CD8-positive, alpha-beta memory T cell (primary cell): ENCODE data around the gene HOXB3. TPM values are rescaled to one million over a fixed set of nuclear protein-coding genes. Genes with fewer than 3 reads are reported as not detected.

Experiments
- CTCF ChIA-PET: fragments of 350-600 bp; sonication (Branson Sonifier 250); formaldehyde crosslinking; loops from one replicate; lab custom pipeline; 2021; ENCODE audit warnings: antibody characterized with exemption; lab: Charles Lee
- POLR2A ChIA-PET: fragments of 350-600 bp; sonication (Branson Sonifier 250); formaldehyde crosslinking; loops from one replicate; lab custom pipeline; 2021; ENCODE audit warnings: antibody characterized with exemption; lab: Charles Lee
- DNase-seq, 5 donors: peaks; one replicate each; pipeline versions ENCODE4 v3.0.0 to v3.0.0-alpha.2; 2020 to 2022; ENCODE audit warnings: mixed read lengths in 1 of 5
- H3K27ac ChIP-seq: one replicate; pipeline ENCODE4 v1.7.0; 2013; ENCODE audit warnings: low read depth, mild to moderate bottlenecking, low read length, moderate library complexity
- H3K27me3 ChIP-seq: 2 replicates; pipeline ENCODE4 v1.7.0; 2013; ENCODE audit warnings: low read length, mild to moderate bottlenecking; ENCODE audit not compliant: insufficient read depth, poor library complexity, severe bottlenecking
- H3K36me3 ChIP-seq: 2 replicates; pipeline ENCODE4 v1.7.0; 2013; ENCODE audit warnings: mild to moderate bottlenecking, low read length, moderate library complexity; ENCODE audit not compliant: insufficient read depth
- H3K4me1 ChIP-seq: 2 replicates; pipeline ENCODE4 v1.7.0; 2013; ENCODE audit warnings: mild to moderate bottlenecking, low read length, moderate library complexity; ENCODE audit not compliant: insufficient read depth
- H3K4me3 ChIP-seq: 2 replicates; pipeline ENCODE4 v1.7.0; 2013; ENCODE audit warnings: mild to moderate bottlenecking, low read length
- H3K9me3 ChIP-seq: 2 replicates; pipeline ENCODE4 v1.7.0; 2013; ENCODE audit warnings: mild to moderate bottlenecking, low read length
- H3K27ac Mint-ChIP-seq, 8 donors: one replicate each; pipeline ENCODE4 v1.8.0; 2020 to 2021; ENCODE audit warnings: mixed read lengths in 8 of 8, mild to moderate bottlenecking in 6 of 8, inconsistent platforms in 3 of 8, moderate library complexity in 3 of 8
- H3K27me3 Mint-ChIP-seq, 2 donors: one replicate each; pipeline ENCODE4 v1.8.0; 2020 to 2021; ENCODE audit warnings: mixed read lengths in 2 of 2, mild to moderate bottlenecking in 1 of 2, moderate library complexity in 1 of 2
- H3K36me3 Mint-ChIP-seq, 3 donors: one replicate each; pipeline ENCODE4 v1.8.0; 2020 to 2021; ENCODE audit warnings: mixed read lengths in 3 of 3, inconsistent platforms in 1 of 3, mild to moderate bottlenecking in 1 of 3
- H3K4me1 Mint-ChIP-seq, 3 donors: one replicate each; pipeline ENCODE4 v1.8.0; 2020 to 2021; ENCODE audit warnings: mixed read lengths in 3 of 3, inconsistent platforms in 1 of 3, mild to moderate bottlenecking in 1 of 3
- H3K4me3 Mint-ChIP-seq, 7 donors: one replicate each; pipeline ENCODE4 v1.8.0; 2020 to 2021; ENCODE audit warnings: mixed read lengths in 7 of 7, mild to moderate bottlenecking in 6 of 7, moderate library complexity in 4 of 7, inconsistent platforms in 2 of 7
- H3K9me3 Mint-ChIP-seq, 5 donors: one replicate each; pipeline ENCODE4 v1.8.0; 2020 to 2022; ENCODE audit warnings: mixed read lengths in 5 of 5, mild to moderate bottlenecking in 3 of 5, moderate library complexity in 2 of 5, inconsistent platforms in 1 of 5
- polyA plus RNA-seq: library from polyadenylated mRNA; unstranded; fragments of 300-500 nt; fragmentation: Illumina TruSeq; gene quantifications from one replicate; pipeline ENCODE4 v1.2.3, GENCODE V29; 2021
- total RNA-seq, 2 experiments: library from RNA; stranded (reverse); gene quantifications; one replicate each; pipeline ENCODE4 v1.2.3, GENCODE V29; 2021

HOXB3 gene
- total and polyA plus RNA-seq, 3 experiments from 2014 or later: 0.10 to 3.5 (median 3.0) TPM

DNA sequence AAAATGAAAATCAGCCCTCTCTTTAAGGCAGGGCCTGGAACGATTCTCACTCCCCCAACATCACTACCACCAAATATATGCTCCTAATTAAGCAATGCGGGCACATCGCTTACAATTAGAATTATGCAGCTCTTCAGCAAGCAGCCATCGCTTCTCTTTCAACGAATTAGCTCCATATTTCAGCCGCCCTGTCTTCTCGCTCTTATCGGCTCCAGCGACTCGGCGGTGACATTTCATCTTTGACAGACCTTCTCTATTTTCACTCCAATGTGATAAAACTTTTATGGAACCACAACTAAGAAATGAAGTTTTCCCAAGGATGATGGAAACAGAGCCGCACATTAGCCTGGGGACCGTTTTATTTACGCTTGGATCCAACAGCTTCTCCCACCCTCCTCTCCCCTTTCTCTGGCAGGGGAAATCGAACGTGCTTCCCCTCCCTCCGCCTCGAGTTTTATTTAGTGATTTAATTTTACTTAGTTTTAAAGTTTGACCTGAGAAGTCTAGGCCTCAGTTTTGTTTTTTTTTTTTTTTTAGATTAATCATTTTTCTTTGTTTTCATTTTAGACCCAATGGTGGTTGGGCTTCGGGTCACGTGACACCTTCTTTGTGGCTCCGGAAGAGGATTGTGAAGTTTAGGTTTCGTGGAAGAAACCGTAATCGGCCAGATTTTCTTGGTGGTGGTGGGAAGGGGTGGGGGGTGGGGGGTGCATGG, 42.1 kb downstream of the HOXB3 start:
- Histone ChIP-seq H3K27me3 (peaks cover under 1% of the 10 kb centered on the region), H3K4me3 (peak overlapping the region; percentile 29), H3K27ac (peak overlapping the region; percentile 92), H3K4me1 (peaks cover 32% of the 10 kb centered on the region), H3K36me3 (no peaks in the 10 kb centered on the region), H3K9me3 (no peaks in the 10 kb centered on the region)
- H3K27ac Mint-ChIP-seq: peak overlapping the region in 7 of 8 donors; percentile 41 to 84 (median 58)
- peak in 1 of 5 donors; percentile 52 for DNase-seq
- H3K9me3 Mint-ChIP-seq: no peaks in the 10 kb centered on the region
- peaks cover 15 to 46% (median 18%) of the 10 kb centered on the region in 3 donors for H3K4me1 Mint-ChIP-seq
- H3K4me3 Mint-ChIP-seq: peak overlapping the region in 6 of 7 donors; percentile 26 to 69 (median 50)
- CTCF ChIA-PET: interaction anchor here (1.5 to 1.7 kb wide), 3 partner anchors 12 to 45 kb away, joined by 3 to 5 read pairs (median 4); partner anchors contain the start of gene HOXB5
- POLR2A ChIA-PET: interaction anchor here (0.6 kb wide), 2 partner anchors 16 to 37 kb away, joined by 3 to 10 read pairs; no protein-coding TSS in a partner anchor
- H3K27me3 Mint-ChIP-seq: peaks cover 3 to 5% of the 10 kb centered on the region in 2 donors
- H3K36me3 Mint-ChIP-seq: peaks cover 0 to 16% (median 4%) of the 10 kb centered on the region in 3 donors

- peak overlapping the region in 4 of 7 donors; percentile 23 to 66 (median 46) for H3K4me3 Mint-ChIP-seq
- H3K9me3 Mint-ChIP-seq: no peaks in the 10 kb centered on the region
- peak overlapping the region; percentile 21 for H3K4me3 ChIP-seq
- H3K4me1 ChIP-seq: peaks cover 32% of the 10 kb centered on the region
- ChIA-PET POLR2A (interaction anchor here (0.5 to 0.7 kb wide), 2 partner anchors 215 to 652 kb away, joined by 3 to 4 read pairs; no protein-coding TSS in a partner anchor), CTCF (interaction anchor here (0.6 to 1.6 kb wide), 3 partner anchors 13 to 51 kb away, joined by 3 to 5 read pairs (median 4); partner anchors contain the start of gene HOXB5)
- H3K27me3 ChIP-seq: peaks cover 4% of the 10 kb centered on the region
- H3K27ac ChIP-seq: peak overlapping the region; percentile 92
- peaks cover 7% of the 10 kb centered on the region in 2 donors for H3K27me3 Mint-ChIP-seq
- H3K36me3 ChIP-seq: no peaks in the 10 kb centered on the region
- peaks cover 0 to 21% (median 1%) of the 10 kb centered on the region in 3 donors for H3K36me3 Mint-ChIP-seq
- H3K27ac Mint-ChIP-seq: peak overlapping the region in 5 of 8 donors; percentile 37 to 53 (median 47)
- DNase-seq: peak in 1 of 5 donors; percentile 30
- peaks cover 21 to 51% (median 22%) of the 10 kb centered on the region in 3 donors for H3K4me1 Mint-ChIP-seq
- H3K9me3 ChIP-seq: no peaks in the 10 kb centered on the region
Observed at GRCh38 chr17:48546924-48547807, 42.9 kb downstream of the HOXB3 start.

DNA sequence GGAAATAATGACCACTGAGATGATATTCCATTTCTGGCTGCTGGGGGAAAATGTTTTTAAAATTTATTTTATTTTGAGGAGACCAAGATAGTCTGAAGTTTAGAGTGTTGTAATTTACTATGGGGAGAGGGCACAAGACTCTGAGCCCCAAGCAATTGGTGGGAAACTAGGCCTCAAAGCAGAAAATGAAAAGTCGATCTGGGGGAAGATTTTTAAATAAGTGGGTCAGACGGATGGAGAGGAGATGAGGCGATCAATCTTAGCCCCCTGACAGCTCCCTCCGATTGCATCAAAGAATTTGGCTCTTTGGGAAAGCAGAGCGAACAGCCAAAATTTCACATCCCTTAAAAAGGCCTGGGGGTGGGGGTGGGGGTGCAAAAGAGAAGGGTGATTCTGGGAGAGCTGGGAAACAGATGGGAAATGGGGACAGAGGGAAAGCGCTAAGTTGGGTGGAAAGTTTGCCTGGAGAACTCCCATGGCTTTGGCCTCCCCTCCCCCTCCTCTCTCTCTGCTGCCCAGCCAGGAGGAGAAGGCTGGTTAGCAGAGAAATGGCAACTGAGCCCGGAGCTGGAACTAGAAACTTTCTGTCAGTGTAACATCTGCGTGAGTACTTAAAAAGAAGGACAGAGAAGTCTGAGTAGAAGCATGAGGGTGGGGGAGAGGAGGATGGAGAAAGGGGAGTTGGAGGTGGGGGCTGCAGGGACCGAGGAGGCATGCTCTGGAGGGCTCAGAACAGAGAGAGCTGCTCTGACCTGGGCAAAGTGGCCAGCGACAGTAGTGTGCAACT, 43.7 kb downstream of the HOXB3 start:
- H3K4me3 ChIP-seq: peak overlapping the region; percentile 21
- no peaks in the 10 kb centered on the region for H3K36me3 ChIP-seq
- H3K27me3 ChIP-seq: peaks cover 4% of the 10 kb centered on the region
- peak overlapping the region; percentile 92 for H3K27ac ChIP-seq
- H3K9me3 ChIP-seq: no peaks in the 10 kb centered on the region
- Mint-ChIP-seq H3K4me3 (peak overlapping the region in 5 of 7 donors; percentile 23 to 66 (median 34)), H3K27ac (peak overlapping the region in 4 of 8 donors; percentile 8 to 64 (median 58)), H3K9me3 (no peaks in the 10 kb centered on the region), H3K4me1 (peaks cover 22 to 56% (median 24%) of the 10 kb centered on the region in 3 donors), H3K27me3 (peaks cover 7 to 12% of the 10 kb centered on the region in 2 donors), H3K36me3 (peaks cover 0 to 25% (median 1%) of the 10 kb centered on the region in 3 donors)
- ChIA-PET POLR2A (interaction anchor here (0.5 kb wide), 1 partner anchor 215 kb away, joined by 3 read pairs; no protein-coding TSS in a partner anchor), CTCF (interaction anchor here (0.6 to 1.6 kb wide), 3 partner anchors 14 to 50 kb away, joined by 3 to 5 read pairs (median 4); partner anchors contain the start of gene HOXB5)
- DNase-seq: peak in 1 of 5 donors; percentile 31
- peaks cover 32% of the 10 kb centered on the region for H3K4me1 ChIP-seq

- Histone ChIP-seq H3K27ac (peak overlapping the region; percentile 92), H3K9me3 (no peaks in the 10 kb centered on the region), H3K36me3 (no peaks in the 10 kb centered on the region), H3K4me1 (peaks cover 32% of the 10 kb centered on the region), H3K4me3 (no peak overlapping the region), H3K27me3 (peaks cover 4% of the 10 kb centered on the region)
- CTCF ChIA-PET: no interaction called here
- DNase-seq: peak in 1 of 5 donors; percentile 4
- Mint-ChIP-seq H3K36me3 (peaks cover 0 to 27% (median 1%) of the 10 kb centered on the region in 3 donors), H3K27me3 (peaks cover 7 to 17% of the 10 kb centered on the region in 2 donors), H3K9me3 (no peaks in the 10 kb centered on the region), H3K4me3 (peak overlapping the region; percentile 65 to 98 (median 92)), H3K4me1 (peaks cover 22 to 61% (median 28%) of the 10 kb centered on the region in 3 donors), H3K27ac (peak overlapping the region; percentile 13 to 97 (median 82))
- POLR2A ChIA-PET: no interaction called here
Observed at GRCh38 chr17:48545539-48545938, 44.5 kb downstream of the HOXB3 start.

- no peaks in the 10 kb centered on the region for H3K9me3 Mint-ChIP-seq
- Histone ChIP-seq H3K9me3 (no peaks in the 10 kb centered on the region), H3K4me3 (peak within 1 kb of the TSS; percentile 81), H3K27ac (peak within 1 kb of the TSS; percentile 92), H3K36me3 (no peaks in the 10 kb centered on the region), H3K27me3 (peaks cover 4% of the 10 kb centered on the region), H3K4me1 (peaks cover 32% of the 10 kb centered on the region)
- ChIA-PET CTCF (no interaction called here), POLR2A (no interaction called here)
- peak within 1 kb of the TSS; percentile 85 to 97 (median 92) for H3K27ac Mint-ChIP-seq
- peaks cover 28 to 67% (median 28%) of the 10 kb centered on the region in 3 donors for H3K4me1 Mint-ChIP-seq
- H3K27me3 Mint-ChIP-seq: peaks cover 7 to 19% of the 10 kb centered on the region in 2 donors
- DNase-seq: peak in 1 of 5 donors; percentile 27
- peaks cover 0 to 27% (median 1%) of the 10 kb centered on the region in 3 donors for H3K36me3 Mint-ChIP-seq
- H3K4me3 Mint-ChIP-seq: peak within 1 kb of the TSS; percentile 88 to 99 (median 95)
Observed at GRCh38 chr17:48545022-48545375, 45.0 kb downstream of the HOXB3 start, which contains the start of gene HOXB2. Gene HOXB2, minus strand, starts transcription at chr17:48545109. Its CDS starts 198 bp downstream, at chr17:48544911.

DNA sequence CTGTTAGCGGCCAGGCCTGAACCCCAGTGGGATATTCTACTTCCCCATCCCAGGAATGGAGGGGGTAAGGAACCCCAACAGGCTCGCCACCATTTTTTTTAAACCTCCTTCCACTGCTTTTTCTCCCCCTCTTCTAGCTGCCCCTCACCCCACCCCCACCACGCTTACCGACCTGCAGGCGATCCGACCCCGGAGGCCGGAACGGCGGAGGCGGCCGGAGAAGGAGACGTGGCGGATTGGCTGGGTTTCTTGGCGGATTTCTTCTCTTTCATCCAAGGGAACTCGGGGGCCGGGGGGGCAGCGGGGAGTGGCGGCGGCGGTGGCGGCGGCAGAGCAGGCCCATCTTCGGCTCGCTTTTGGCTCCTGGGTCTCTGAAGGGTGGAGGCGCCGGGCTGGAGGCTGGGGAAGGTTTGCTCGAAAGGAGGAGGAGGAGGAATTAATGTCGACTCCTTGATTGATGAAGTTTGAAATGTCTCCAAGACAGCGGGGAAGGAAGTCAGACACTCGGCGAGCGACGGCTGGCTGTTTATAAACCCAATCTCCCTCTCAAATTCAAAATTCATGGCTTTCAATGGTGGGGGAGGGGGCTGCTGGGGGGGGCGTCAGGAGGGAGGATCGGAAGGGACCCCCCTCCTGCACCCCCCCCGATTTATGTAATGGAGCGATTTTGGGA, 45.6 kb downstream of the HOXB3 start:
- H3K4me3 ChIP-seq: peak overlapping the region; percentile 81
- peak overlapping the region; percentile 92 for H3K27ac ChIP-seq
- Mint-ChIP-seq H3K4me1 (peaks cover 28 to 70% (median 29%) of the 10 kb centered on the region in 3 donors), H3K4me3 (peak overlapping the region; percentile 88 to 99 (median 95)), H3K36me3 (peaks cover 0 to 23% (median 1%) of the 10 kb centered on the region in 3 donors), H3K9me3 (no peaks in the 10 kb centered on the region), H3K27me3 (peaks cover 7 to 22% of the 10 kb centered on the region in 2 donors), H3K27ac (peak overlapping the region; percentile 85 to 97 (median 92))
- CTCF ChIA-PET: interaction anchor here (1.0 to 1.9 kb wide), 3 partner anchors 10 to 52 kb away, joined by 3 to 5 read pairs (median 4); no protein-coding TSS in a partner anchor
- peaks cover 32% of the 10 kb centered on the region for H3K4me1 ChIP-seq
- POLR2A ChIA-PET: interaction anchor here (0.6 to 1.6 kb wide), 5 partner anchors 33 to 103 kb away, joined by 3 to 5 read pairs (median 4); partner anchors contain the start of gene HOXB5
- H3K27me3 ChIP-seq: peaks cover 4% of the 10 kb centered on the region
- H3K9me3 ChIP-seq: no peaks in the 10 kb centered on the region
- H3K36me3 ChIP-seq: no peaks in the 10 kb centered on the region
- peak in 4 of 5 donors; percentile 19 to 62 (median 38) for DNase-seq
